ENCODE data around the gene PIGR.

Gene PIGR

DNA sequence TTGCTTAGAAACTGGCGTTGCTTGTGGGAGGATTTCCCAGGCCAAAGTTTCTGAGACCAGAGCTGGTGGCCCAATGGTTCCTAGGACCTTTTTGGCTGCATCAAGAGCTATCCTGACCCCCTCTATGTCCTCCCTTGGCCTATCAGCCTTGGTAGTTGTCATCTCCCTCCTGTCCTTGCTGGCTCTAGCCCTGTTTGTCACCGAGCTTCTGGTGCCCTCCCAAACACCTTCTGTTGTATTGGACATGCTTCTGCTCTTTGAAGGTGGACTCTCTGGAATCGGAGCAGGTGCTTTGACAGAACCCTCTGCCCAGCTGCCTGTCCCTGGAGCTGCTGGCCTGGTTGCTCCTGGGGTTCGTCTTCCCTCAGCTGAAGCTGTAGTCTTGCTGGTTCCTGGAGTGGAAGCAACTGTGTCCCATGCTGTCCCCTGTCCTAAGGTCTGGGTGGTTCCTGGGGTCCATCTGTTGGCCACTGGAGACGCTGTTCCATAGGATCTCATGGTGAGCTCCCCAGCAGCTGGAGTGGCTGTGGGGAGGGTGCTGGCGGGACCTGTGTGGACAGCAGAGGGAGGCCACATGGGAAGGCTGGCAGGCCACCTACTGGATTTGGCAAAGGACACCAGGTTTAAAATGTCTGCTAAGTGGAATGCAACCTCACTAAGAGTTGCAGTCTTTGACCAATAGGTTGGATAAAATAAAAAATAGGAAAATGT lies 14.6 kb upstream of the PIGR start:
- DNase-seq (ENCODE audit: low read depth in 2 of 2) = no peak

DNA sequence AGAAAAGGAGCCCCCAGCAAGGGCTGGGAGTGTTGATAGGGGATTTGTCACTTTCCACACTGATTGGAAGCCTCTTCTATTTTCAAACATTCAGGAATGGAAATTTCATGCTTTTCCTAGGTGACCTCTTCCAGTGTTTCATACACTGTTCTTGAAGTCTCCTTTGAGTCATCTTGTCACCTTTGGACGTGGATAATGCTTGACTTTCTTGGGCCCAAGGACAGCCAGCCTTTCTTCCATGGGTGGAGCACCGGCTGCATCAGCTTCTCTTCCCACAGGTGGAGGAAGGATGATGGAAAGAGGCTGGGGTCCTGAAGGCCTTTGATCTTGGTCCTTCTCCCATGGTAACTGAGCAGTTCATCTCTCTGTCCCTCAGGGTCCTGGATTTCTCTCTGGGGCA lies 11.9 kb upstream of the PIGR start:
- DNase-seq (ENCODE audit: low read depth in 2 of 2) = no peak

DNA sequence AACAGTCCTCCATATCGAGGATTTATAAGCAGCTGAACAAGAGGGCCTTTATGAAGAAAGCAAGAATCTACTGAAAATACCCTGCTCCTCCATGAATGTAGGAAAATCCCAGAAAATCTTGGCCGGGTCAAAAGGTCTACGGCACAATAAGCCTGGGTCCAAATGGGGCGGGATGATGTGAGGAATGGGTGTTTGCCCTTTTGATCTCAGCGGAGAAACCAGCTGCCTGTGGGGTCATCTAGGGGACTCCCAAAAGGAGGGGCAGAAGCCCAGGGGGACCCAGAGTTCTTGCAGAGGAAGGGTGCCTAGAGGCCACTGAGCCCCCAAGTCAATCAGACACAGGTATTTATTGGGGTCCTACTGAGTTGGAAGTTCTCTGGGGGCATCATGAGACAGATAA lies 11.4 kb upstream of the PIGR start:
- no peak for DNase-seq (ENCODE audit: low read depth in 2 of 2)

DNA sequence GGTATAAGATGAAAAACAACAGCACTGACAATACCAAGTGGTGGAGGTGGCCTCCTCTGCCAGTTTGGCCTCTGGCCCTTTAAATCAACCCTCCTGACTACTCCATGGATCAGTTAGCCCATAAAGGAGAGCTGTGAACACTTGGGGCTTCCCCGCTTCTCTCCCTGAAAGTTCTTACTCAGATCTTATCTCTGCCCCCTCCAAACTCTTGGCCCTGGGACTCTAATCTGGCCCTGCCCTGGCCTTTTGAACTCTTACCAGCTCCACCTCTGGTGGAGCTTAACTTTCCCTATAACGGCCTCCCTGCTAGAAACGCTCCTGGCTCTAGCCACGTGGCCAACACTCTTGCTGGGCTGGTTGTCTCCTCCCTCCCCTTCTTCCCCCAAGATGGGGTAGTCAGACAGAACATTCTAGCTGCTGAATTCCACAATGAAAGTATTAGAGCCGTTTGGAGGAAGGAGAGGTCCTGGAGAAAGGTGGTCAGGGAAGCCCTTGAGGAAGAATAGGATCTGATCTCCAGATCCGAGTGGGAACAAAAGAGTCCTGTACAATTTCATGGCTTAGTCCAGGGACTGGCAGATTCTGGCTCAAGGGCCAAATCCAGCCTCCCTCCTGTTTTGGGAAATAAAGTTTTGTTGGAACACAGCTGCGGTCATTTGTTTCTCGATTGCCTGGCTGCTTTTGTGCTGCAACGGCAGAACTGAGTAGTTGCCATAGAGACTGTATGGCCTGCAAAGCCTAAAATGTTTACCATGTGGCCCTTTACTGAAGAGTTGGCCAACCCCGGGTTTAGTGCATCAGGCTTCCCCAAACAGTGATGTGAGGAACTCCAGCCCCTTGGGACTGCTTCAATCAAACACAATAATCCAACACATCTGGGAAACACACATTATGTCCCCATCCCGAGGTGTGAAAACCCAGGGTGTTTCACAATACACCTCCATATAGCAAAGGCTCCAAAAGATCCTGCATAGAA lies 9.5 kb upstream of the PIGR start:
- DNase-seq (ENCODE audit: low read depth in 2 of 2) = no peak

DNA sequence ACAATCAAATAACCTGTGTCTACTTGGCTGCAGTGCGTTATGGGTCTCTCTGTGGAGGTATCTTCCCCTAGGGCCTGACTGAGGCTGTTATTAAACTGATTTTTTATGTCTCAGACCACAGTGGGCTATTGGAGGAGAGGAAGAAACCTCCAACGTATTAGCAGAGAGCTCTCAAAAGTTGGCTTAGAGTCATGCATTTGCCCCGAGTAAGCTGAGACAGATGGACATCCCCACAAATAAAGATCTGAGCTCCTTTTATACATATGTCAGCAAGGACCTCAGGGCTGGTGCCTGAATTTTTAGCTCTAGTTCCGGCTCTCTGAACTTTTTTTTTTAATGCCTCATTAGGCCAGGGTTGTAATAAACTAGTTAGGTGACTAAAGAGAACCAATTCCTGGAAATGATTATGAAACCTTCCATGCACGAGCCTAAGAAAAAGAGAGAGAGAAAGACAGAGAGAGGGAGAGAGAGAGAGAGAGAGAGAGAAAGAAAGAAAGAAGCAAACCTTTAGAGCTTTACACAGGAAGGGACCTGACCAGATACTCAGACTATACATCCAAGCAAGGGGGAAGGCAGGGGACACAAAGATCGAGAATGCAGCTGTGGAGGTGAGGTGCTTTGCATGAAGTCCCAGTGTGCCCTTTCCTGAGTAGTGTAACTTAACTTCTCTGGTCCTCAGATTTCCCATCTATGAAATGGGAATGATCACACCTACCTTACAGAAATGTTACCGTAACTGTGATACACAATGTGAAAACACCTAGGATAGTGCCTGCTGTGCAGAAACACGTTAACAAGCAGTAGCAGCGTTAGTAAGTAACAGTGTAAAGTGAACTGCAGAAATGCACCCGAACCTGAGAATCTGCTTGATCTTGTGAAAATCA lies 8.4 kb upstream of the PIGR start:
- DNase-seq (ENCODE audit: low read depth in 2 of 2) = no peak

DNA sequence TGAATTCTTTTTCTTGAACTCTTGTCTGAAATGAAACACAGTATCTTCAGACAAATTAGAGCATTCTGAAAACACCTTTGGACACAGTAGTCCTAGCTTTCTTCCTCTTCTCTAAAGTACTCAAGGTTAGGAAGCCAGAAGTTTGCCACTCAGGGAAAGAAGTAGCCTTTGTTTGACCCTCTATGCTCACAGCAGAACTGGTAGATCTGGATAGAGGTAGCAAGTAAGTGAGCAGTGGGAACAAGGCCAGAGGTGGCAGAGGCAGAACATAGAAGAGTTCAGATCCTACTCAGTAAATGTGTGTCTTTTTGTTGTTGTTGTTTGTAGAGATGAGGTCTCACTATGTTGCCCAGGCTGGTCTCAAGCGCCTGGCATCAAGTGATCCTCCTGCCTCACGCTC lies 7.4 kb upstream of the PIGR start:
- DNase-seq (ENCODE audit: low read depth in 2 of 2) = no peak

DNA sequence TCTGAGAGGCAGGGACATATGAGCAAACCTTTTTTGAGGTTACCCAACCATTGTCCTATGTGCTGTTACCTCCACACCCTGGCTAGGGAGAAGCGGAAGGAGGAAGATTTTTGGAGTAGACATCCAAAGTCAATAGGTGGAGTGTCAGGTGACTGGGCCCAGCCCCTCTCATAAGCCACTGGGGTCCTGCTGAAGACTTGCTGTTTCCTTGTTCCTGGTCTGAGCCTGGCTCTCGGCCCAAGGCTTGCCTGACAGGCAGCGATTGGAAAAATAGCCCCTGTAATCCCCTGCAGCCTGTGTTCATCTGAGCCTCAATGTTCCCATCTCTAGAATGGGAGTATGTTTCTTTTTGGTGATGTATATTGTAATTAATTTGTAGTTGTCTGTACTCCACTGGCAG lies 6.9 kb upstream of the PIGR start:
- DNase-seq (ENCODE audit: low read depth in 2 of 2) = no peak

DNA sequence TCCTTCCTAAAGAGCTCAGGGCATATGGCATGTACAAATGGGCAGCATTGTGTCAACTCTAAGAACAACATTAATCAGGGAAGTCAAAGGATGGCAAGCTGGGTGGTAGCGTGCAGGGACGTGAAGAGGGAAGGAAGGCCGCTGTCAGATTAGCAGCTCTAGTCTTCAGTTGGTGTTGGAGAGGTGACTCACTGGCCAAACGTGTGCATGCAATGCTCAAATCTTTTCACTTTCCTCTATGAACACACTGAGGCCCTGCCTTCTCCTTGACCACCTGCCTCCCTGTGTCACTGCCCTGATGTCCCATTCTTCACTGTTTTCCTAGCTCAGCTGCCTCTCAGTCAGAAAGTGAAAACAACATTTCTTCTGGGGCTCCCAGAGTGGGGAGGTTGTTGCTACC lies 5.9 kb upstream of the PIGR start:
- no peak for DNase-seq (ENCODE audit: low read depth in 2 of 2)

DNA sequence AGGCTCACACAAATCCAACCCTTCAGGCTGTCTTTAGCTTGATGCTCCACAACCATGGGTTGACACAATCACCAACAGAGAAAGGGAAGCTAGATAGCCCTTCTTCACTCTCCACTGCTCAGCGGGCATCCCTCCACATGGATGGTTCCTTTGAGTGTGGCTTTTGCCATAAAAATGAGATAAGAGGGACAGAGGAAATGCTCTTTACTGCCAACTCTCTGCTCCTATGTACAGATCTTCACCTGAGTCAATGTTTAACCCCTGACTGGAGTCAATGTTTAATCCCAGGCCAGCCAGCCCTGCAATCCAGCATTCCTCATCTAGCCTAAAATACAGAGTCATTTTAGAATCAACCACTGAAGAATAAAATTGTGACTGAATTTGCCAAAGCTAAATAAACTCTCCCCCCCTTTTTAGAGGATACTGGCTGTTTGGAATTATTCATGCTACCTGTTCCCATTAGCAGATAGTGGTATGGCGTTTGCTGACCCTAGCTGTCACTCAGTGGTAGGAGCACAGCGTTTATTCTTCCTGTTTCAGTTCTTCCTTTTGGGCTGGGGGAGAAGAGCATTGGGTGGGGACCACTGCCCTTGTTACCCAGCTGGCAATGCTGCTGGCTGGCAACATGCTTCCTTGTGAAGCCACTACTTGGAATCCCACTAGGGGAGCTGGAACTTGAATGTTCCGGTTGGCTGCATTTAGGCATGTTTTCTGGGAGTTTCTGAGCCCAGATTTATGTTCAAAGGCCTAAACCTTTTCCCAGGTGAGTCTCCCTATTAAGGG lies 5.2 kb upstream of the PIGR start:
- DNase-seq (ENCODE audit: low read depth in 2 of 2) = no peak

DNA sequence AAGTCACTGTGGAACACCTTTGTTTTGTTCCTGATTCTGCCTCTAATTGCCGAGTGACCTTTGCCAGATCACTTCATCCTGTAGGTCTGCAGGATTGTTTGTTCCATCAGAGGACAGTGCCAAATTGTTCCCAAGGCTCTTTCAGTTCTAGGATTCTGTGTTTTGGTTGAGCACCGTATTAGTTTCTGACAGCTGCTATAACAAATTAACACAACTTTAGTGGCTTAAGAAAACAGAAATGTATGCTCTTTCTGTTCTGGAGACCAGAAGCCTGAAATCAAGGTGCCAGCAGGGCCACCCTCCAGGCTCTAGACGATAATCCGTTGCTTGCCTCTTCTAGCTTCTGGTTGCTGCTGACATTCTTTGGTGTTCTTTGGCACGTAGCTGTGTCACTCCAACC lies 3.4 kb upstream of the PIGR start:
- DNase-seq (ENCODE audit: low read depth in 2 of 2) = no peak

DNA sequence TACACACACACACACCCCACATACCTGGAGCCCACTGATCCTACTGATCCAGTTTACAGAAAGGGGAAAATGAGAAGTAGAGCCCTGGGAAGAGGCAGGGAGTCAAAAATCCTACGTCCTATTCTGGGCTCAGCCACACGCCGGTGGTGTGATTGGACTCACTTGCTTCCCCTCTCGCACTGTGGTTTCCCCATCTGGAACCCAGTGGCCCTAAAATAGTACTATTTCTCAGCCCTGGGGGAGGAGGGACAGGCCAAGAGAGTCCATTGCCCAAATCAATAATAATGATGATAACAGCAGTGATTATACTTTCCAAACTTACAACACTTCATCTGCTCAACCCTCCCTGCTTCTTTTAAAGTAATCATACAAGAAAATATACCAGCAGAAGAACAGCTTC lies 2.9 kb upstream of the PIGR start:
- no peak for DNase-seq (ENCODE audit: low read depth in 2 of 2)

DNA sequence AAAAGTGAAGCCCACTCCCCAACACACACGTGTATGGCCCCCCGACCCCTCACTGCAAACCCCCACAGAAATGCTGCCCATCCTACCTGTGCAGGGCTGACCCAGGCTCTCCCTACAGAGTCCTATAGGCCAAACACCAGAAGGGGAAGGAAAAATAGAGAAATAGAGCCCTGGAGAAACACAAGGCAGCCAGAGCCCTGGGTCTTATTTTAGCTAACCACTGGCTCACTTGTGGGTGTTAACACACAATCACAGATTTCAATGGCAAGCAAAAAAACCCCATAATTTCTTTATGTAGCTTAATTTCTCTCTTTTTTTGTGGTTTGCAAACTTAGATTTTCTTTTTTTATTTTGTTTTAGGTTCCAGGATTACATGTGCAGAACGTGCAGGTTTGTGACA lies 989 bp upstream of the PIGR start:
- DNase-seq (ENCODE audit: low read depth in 2 of 2) = no peak

DNA sequence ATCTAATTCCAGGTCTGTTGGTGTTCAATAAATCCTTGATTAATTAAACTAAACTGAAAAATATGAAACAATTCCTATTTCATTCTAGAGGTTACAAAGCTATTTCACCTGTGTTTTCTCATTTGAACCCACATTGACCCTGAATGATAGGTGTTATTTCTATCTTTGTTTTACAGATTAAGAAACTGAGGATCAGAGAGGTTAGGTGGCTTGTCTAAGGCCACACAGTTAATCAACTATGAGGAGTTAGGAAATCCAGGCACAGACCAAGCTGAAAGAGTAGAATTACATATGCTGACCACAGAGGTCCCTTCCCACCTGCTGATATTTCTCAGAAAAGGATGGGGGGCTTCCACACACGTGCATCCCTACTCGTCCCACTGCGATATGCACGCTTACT lies 487 bp downstream of the PIGR start:
- DNase-seq (ENCODE audit: low read depth in 2 of 2) = no peak

DNA sequence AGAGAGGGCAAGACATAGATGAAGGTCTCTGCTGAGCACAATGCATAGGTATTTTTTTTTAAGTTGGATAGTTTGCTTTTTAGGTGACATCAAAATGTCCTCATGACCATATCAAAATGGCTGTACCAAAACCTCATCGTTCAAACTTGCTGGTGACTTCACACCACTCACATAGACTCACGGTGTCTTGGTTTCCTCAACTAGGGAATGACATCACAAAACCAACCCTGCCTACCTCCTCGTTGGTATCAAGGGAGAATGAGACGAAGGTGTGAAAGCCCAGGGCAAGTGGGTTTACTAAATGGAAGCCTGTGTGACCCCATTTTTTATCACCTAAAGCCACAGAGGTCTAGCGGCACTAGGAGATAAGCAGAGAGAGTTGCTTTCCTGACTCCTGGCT lies 1.6 kb downstream of the PIGR start:
- no peak for DNase-seq (ENCODE audit: low read depth in 2 of 2)

DNA sequence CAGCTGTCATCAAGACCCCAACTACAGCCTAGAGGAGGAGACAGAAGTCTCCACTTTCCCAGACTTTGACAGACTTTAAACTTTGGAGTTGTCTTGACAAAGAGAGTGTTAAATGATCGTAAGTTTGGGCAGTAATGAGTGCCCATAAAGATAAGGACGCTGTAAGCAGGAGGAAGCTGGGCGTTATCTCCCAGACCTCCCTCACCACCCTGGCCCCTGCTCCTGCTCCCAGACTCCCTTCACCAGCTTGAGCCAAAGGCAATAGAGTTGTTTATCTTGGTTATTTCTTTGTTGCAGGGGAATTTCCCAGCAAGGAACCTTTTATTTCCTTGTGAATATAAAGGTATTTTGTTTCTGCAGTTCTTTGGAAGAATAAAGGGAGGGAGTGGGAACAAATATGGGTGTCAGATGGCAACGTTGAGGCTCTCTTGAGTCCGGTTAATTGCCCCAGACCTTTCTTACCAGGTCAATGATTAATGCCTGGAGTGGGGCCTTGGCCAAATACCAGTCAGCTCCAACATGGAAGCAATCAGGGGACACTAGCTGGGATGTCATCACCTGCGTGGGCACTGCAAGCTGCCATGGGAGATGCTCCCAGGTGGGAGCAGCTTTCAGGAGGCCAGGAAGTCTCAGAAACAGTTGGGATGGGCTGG lies 4.4 kb downstream of the PIGR start:
- DNase-seq (ENCODE audit: low read depth in 2 of 2) = no peak

DNA sequence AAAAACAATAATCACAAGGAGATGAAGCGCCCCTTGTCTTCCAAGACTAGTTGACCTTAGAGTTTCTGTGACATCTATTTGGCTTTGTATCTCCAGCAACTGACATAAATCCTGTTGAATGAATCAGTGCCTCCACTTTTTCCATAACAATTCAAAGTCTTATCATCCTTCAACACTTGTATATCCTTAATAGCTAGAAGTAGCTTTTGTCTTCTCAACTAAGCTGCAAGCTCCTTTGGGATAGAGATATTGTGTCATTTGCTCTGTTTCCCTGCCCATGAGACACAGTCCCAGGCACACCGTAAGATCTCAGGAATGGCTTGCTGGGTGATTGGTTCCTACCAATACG lies 5.7 kb downstream of the PIGR start:
- DNase-seq (ENCODE audit: low read depth in 2 of 2) = no peak

DNA sequence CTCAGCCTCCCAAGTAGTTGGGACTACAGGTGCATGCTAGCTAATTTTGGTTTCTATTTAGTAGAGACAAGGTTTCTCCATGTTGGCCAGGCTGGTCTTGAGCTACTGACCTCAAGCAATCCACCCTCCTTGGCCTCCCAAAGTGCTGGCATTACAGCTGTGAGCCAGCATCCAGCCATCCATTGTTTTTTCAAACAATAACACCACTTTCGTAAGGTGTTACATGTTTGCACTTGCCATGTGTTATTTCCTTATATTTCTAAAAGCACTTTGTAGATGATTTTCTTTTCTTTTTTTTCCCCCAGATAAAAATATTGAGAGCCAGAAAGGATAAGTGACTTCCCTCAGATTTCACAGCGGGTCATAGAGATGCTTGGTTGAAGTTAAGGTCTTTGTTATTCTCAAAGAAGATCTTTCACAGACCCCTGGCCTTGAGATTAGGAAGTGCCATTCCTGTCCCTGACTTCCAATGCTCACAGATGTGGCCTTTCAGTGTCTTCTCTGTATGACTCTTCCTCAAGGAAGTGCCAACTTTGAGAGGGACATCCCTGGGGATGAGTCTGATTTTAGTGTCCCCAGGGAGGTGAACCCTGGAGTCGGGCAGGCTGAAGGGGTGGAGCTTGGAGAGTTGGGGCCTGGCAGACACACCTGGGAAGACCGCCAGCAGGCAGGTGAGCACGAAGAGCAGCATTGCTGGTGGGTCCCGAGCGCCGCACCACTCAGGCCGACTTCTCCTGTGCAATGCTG lies 6.3 kb downstream of the PIGR start:
- DNase-seq (ENCODE audit: low read depth in 2 of 2) = no peak

DNA sequence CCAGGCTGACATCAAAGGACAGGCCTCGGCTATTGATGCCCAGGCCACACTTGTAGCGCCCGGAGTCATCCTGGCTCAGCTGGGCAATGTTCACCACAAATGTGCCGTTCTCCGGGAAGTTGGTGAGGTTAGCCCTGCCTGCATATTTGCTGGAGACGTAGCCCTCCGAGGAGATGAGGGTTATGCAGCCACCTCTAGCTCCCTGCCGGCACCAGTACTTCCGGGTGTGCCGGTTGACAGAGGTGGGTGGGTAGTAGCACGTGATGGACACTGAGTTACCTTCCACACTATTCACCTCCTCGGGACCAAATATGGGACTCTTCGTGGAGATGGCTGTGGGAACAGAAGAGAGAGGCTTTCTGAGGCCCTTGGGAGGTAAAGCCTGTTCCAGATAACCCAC lies 7.1 kb downstream of the PIGR start:
- DNase-seq (ENCODE audit: low read depth in 2 of 2) = no peak

DNA sequence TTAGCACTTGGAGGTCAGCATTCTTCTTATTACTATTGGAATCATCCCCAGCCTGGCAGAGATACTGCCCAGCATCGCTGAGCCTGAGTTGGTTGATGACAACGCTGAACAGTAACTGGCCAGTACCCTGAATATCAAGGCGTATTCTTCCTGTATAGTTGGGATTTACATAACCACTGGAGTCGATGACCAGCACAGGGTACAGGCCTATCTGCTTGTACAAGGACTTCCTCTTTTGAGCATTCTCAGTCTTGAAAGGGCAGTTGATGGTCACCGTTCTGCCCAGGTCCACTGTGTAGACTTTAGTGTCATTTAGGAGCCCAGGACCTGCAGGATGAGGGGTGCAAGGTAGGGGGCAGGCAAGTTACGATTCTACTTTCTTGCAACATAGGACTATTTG lies 8.8 kb downstream of the PIGR start:
- DNase-seq (ENCODE audit: low read depth in 2 of 2) = no peak

DNA sequence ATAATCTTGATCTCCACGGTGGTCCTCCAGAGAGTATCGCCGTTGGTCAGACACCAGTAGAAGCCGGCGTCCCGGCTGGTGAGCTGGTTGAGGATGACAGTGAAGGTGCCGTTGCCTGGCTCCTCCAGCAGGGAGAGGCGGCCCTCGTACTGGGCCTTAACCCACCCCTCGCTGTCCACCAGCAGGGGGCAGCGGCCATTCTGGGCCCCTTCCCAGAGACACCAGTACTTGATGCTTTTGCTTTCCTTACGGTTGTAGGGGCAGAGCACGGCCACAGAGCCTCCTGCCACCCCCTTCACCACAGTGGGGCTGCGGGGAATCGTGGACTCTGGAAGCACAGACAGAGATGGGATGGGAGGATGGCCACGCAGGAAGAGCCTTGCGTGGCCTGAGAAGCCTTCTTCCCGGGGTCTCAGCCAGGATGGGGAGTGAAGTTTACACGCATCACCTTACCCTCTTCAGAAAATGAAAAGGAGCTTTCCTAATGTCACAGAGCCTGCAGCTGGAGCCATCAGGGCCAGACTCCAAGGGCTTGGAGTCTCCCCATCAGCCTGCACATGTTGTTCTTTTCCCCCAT lies 10.7 kb downstream of the PIGR start:
- DNase-seq (ENCODE audit: low read depth in 2 of 2) = no peak
